Measurements from ENCODE around the gene ABCA7.

The ABCA7 gene

GRCh38 chr19:1090731-1091543 is 51.0 kb downstream of the ABCA7 start:
- no peak for DNase-seq

- DNase-seq: no peak
These were observed 51.8 kb downstream of the ABCA7 start for GRCh38 chr19:1091544-1092175.

- DNase-seq: no peak
These were observed 53.4 kb downstream of the ABCA7 start for GRCh38 chr19:1093330-1093729.

DNA sequence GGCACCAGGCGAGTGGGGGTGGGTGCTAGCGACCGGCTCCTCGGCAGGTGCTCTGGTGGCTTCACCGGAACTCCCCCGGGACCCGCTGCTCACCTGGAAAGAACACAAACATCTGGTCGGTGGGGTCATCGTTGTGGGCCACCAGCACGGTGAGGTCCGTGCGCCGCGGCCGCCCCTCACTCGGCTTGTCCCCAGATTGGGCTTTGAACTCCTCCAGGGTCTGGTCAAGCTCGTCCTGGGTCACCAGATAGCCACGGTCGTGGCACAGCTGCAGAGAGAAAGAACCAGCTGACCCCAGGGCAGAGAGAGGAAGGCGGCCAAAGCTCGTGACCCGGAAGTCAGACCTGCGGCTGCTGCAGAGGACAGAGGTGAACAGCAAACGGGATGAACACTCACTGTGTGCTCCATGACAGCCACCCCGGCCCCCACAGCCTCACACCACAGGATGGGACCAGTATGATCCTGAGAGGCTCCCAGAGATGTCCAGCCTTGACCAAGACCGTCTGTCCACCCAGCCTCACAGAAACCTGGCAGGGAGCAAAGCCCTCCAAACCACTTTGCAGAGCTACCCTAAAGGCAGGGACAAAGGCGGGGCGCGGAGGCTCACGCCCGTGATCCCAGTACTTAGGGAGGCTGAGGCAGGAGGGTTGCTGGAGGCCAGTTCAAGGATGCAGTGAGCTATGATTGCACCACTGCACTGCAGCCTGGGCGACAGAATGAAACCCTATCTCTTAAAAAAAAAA is 54.1 kb downstream of the ABCA7 start:
- no peak for DNase-seq

DNA sequence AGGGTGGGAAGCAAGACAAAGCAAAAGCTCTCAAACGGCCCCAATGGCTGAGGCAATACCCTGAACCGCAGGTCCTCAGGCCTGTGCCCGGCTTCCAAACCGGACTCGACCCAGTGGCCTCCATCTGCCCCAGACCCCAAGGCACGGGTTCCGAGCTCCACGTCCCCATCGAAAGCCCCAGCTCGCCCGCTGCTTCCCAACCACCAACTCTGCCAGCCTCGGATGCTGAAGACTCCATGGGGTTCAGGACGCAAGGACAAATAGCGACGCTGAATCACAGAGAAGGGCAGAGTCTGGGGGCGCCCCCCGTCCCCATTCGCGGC is 54.7 kb downstream of the ABCA7 start:
- no peak for DNase-seq

DNA sequence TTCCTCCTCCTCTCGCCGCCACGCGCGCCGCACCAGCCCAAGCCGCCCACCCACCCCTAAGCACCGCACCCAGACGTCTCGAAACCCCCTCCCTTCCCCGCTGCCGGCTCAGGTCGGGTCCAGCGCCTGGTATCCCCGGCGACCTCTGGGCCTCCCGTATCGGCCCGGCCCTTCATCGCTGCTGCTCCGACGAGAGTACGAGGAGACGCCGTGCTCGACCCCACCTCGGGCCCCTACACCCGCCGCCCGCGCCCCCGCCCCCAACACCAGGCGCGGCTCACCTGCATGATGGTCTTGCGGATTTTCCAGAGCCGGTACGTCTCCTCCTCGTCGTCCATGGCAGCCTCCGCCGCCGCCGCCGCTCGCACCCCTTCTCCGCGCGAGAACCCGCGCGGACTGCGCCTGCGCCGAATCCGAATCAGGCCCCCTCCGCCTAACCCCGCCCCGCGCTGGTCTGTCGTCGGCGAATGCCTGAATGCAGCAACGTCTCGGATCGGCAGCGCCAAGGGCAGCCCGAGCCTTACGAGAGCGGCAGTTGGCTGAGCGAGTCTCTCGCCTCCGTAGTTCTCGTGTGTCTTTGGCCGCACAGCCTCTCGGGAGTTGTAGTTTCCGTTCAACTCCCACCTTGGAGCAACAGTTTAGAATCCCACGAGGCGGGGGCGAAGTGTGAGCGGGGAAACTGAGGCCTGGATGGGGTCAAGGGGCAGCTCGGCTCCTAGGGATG is 55.2 kb downstream of the ABCA7 start, which contains the start of gene POLR2E:
POLR2E (minus strand) TSS at position 398 of the 724 bp plus-strand sequence; CDS start at position 338, 60 bp downstream.
- DNase-seq: peak; percentile 97

GRCh38 chr19:1097810-1098176 is 57.9 kb downstream of the ABCA7 start:
- DNase-seq: no peak

GRCh38 chr19:1098177-1099051 is 58.5 kb downstream of the ABCA7 start:
- DNase-seq: no peak

DNA sequence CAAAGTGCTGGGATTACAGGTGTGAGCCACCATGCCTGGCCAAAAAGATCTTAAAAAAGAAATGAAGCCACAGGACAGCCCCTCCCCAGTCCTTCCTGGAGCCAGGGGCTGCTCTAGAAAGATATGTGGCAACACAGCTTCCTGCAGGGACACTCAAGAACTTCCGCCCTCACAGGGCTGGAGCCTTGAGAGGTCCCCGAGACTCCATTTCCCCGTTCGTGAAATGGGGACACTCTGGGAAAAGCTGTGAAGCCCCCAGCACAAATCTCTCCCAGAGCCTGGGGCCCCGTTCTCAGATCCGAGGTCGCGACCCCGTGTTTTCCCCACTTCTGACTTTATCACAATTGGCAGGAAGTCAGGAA is 61.4 kb downstream of the ABCA7 start:
- DNase-seq: peak; percentile 17

- DNase-seq: peak; percentile 98
These were observed 62.7 kb downstream of the ABCA7 start for GRCh38 chr19:1102407-1103131.

- DNase-seq: no peak
These were observed 63.3 kb downstream of the ABCA7 start for GRCh38 chr19:1103132-1103707.

DNA sequence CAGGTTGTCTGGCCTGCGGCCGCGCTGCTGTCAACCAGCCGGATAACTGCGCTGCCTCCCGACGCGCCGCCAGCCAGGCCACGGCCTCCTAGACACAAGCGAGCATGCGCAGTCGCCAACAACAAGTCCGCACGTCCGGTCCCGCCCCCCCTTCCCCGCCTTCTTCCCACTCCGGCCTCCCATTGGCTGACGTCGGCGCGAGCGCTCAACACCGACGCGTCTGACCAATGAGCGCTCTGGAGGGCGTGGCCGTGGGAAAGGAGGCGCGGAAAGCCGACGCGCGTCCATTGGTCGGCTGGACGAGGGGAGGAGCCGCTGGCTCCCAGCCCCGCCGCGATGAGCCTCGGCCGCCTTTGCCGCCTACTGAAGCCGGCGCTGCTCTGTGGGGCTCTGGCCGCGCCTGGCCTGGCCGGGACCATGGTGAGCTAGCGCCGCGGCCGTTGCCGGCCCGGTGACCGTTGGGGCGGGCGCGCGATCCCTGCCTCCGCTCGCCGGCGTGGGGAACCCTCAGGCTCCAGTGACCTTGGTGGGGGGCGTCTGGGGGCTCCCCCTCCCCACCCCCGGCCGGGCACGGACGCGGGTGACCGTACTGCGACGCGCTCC is 63.9 kb downstream of the ABCA7 start, which contains the start of gene GPX4:
GPX4 (plus strand) TSS at position 287 of the 603 bp plus-strand sequence; CDS start at position 337, 50 bp downstream.
- peak; percentile 99 for DNase-seq

DNA sequence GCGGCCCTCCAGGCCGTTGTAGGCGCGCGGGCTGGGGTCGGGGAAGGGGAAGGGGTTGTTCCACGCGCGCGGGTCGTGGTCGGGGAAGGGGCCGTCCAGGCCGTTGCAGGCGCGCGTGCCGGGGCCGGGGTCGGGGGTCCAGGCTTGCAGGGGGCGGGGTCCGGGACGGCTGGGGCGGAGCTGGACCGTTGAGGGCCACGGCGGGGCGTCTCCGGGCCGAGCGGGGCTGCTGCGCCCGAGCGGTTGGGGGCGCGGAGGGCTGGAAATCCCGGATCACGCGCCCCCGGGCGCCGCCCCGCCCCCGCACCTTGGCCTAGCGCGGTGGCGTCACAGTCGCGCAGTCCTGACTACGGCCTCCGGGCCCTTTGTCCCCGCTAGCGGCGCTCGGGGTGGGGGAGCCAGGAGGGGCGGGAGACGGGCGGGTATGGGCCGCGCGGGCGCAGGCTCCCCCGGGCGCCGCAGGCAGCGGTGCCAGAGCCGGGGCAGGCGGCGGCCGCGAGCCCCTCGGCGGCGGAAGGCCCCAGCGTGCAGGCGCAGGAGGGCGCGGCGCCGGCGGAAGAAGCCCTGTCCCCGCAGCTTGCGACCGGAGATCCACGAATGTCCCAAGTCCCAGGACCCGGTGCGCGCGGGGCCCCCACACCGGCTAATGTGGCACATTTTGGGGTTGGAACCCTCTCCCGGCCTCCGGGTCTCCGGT is 64.6 kb downstream of the ABCA7 start:
- DNase-seq: peak; percentile 56

DNA sequence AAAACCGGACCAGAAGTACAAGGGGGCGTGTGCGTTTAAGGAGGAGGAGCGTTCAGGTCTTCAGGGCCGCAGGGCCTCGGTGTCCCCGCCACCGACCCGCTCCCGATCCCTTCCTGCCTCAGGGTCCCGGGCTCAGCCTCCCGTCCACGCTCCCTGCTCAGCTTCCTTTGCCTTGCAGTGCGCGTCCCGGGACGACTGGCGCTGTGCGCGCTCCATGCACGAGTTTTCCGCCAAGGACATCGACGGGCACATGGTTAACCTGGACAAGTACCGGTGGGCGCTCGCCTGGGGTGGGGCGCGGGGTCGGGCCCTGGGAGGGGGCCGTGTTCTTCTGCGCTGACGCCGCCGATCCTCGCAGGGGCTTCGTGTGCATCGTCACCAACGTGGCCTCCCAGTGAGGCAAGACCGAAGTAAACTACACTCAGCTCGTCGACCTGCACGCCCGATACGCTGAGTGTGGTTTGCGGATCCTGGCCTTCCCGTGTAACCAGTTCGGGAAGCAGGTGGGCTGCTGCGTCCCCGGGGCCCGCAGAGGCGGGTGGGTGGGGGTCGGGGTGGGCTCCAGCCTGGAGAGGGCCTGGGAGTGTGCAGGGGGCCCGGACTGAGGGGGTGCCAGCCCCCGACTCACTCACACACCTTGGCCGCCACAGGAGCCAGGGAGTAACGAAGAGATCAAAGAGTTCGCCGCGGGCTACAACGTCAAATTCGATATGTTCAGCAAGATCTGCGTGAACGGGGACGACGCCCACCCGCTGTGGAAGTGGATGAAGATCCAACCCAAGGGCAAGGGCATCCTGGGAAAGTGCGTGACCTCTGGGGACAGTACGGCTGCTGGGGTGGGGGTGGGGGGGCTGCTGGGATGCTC is 65.3 kb downstream of the ABCA7 start:
- DNase-seq: peak; percentile 29

DNA sequence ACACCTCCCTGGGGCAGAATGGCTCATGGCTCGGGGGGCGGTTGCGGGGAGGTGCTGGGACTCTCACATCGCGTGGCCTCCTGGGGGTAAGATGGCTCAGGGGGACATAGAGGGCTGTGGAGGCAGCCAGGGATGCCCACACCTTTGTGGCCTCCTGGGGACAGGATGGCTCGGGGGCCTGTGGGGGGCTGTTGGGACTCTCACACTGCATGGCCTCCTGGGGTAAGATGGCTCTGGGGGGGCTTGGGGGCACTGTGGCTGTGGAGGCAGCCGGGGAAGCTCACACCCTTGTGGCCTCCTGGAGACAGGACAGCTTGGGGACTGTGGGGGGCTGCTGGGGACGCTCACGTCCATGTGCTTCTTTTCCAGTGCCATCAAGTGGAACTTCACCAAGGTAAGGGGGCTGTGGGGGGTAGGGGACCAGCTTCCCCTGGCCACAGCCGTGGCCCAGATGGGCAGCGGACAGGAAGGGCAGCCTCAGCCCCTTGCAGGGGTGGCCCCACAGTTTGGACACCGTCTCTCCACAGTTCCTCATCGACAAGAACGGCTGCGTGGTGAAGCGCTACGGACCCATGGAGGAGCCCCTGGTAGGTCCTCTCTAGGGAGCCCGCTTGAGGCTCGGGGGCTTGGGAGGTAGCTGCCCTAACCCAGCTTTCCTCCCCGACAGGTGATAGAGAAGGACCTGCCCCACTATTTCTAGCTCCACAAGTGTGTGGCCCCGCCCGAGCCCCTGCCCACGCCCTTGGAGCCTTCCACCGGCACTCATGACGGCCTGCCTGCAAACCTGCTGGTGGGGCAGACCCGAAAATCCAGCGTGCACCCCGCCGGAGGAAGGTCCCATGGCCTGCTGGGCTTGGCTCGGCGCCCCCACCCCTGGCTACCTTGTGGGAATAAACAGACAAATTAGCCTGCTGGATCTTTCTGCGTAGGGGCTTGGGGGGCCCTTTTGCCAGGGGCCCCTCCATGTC is 66.2 kb downstream of the ABCA7 start:
- no peak for DNase-seq

DNA sequence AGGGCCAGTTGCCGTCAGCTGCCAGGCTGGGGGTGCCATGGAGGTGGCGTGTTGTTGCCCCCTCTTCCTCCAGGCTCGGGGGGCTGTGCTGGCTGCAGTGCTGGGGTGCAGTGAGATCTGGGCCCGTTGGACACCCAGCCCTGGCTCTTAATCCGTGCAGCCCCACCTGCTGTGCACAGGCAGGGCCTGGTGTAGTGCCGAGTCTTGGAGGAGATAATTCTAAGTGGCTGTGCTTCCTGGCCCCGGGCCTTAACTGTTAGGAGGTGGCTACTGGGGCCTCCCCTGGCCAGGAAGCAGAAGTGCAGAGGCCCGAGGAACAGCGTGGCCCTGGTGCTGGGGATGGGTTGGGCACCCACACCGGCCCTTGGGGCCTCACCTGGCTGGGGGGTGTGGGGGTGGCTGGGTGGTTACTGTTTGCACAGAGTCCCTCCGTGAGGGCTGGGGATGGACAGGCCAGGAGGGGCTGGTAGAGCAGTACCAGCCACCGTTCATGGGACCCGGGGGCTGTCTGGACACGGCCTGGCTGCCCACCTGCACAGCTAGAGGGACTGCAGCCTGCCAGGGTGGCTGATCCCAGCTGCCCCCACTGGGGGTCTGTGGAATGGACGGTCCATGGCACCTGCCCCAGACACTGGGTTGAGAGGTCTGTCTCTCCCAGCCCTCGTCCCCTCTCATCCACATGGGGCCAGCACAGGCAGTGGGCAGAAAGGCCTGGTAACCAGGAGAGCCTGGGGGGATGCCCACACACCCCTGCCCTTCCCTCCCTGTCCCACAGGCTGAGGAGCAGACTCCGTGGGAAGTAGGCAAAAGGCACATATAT is 67.1 kb downstream of the ABCA7 start:
- DNase-seq: peak; percentile 24

Data from HCEC 1CT (cell line).